BE2C (cell line): Measurements from ENCODE around the gene CD68.

Experiments used
- DNase-seq: peaks from one replicate; pipeline ENCODE4 v3.0.0-alpha.2; 2020
- H3K27me3 ChIP-seq: fragments of 250-450 bp; sonication (Bioruptor Pico); 2 replicates; pipeline ENCODE4 v1.5.1; 2020; ENCODE audit warnings: mild to moderate bottlenecking
- H3K36me3 ChIP-seq: fragments of 250-450 bp; sonication (Bioruptor Pico); 2 replicates; pipeline ENCODE4 v1.5.1; 2020; ENCODE audit warnings: mild to moderate bottlenecking
- H3K4me1 ChIP-seq: fragments of 250-450 bp; sonication (Bioruptor Pico); 2 replicates; pipeline ENCODE4 v1.5.1; 2020
- H3K4me3 ChIP-seq: 2 replicates; pipeline ENCODE4 v1.5.1; 2011; ENCODE audit warnings: low read depth, low read length
- H3K9me3 ChIP-seq: fragments of 250-450 bp; sonication (Bioruptor Pico); 2 replicates; pipeline ENCODE4 v1.5.1; 2020
- TF ChIP-seq, protein P1 (sequence below): IDR thresholded peaks from 2 replicates; pipeline ENCODE4 v1.5.1; 2012; ENCODE audit warnings: mild to moderate bottlenecking, low read depth, low read length

CD68 gene

DNA sequence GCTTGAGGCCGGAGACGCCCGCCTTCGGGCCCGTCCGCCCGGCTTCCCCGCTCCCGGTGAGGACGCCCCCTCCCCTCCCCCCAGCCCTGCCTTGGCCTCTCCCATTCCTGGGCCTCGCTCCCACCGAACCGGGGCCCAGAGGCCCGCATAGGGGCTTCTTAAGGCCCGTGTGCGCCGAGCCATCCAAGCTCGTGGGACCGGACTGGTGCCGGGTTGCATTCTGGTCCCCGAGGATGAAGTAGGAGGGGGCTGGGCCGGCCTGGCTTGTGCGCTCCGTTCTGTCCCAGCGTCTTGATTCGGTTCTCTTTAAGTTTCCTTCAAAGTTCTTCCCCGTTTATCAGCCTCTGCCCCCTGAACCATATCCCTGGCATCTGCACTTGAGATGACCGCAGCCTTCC lies 17.2 kb upstream of the CD68 start:
- DNase-seq: no peak
- H3K4me1 ChIP-seq: no peaks in the 10 kb centered on the region; the same call in 1 of the 2 replicates
- no peaks in the 10 kb centered on the region for H3K9me3 ChIP-seq
- H3K27me3 ChIP-seq: no peaks in the 10 kb centered on the region
- TF ChIP-seq, protein P1, sequence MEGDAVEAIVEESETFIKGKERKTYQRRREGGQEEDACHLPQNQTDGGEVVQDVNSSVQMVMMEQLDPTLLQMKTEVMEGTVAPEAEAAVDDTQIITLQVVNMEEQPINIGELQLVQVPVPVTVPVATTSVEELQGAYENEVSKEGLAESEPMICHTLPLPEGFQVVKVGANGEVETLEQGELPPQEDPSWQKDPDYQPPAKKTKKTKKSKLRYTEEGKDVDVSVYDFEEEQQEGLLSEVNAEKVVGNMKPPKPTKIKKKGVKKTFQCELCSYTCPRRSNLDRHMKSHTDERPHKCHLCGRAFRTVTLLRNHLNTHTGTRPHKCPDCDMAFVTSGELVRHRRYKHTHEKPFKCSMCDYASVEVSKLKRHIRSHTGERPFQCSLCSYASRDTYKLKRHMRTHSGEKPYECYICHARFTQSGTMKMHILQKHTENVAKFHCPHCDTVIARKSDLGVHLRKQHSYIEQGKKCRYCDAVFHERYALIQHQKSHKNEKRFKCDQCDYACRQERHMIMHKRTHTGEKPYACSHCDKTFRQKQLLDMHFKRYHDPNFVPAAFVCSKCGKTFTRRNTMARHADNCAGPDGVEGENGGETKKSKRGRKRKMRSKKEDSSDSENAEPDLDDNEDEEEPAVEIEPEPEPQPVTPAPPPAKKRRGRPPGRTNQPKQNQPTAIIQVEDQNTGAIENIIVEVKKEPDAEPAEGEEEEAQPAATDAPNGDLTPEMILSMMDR: no peak
- H3K36me3 ChIP-seq: peaks cover 11% of the 10 kb centered on the region
- peak overlapping the region; percentile 74 for H3K4me3 ChIP-seq

DNA sequence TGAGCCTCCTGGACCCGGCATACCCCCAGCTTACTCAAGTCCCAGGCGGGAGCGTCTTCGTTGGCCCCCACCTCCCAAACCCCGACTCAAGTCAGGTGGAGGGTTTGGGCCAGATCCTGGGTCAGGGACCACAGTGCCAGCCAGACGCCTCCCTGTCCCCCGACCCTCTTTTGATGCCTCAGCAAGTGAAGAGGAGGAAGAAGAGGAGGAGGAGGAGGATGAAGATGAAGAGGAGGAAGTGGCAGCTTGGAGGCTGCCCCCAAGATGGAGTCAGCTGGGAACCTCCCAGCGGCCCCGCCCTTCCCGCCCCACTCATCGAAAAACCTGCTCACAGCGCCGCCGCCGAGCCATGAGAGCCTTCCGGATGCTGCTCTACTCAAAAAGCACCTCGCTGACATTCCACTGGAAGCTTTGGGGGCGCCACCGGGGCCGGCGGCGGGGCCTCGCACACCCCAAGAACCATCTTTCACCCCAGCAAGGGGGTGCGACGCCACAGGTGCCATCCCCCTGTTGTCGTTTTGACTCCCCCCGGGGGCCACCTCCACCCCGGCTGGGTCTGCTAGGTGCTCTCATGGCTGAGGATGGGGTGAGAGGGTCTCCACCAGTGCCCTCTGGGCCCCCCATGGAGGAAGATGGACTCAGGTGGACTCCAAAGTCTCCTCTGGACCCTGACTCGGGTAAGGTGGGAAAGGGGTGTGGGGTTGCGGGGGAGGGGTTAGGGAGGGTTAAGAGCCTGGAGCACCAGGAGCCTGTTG lies 16.1 kb upstream of the CD68 start:
- Histone ChIP-seq H3K4me3 (no peak overlapping the region), H3K9me3 (no peaks in the 10 kb centered on the region), H3K4me1 (no peaks in the 10 kb centered on the region), H3K36me3 (peaks cover 11% of the 10 kb centered on the region), H3K27me3 (no peaks in the 10 kb centered on the region)
- TF ChIP-seq, protein P1: no peak
- DNase-seq: no peak

DNA sequence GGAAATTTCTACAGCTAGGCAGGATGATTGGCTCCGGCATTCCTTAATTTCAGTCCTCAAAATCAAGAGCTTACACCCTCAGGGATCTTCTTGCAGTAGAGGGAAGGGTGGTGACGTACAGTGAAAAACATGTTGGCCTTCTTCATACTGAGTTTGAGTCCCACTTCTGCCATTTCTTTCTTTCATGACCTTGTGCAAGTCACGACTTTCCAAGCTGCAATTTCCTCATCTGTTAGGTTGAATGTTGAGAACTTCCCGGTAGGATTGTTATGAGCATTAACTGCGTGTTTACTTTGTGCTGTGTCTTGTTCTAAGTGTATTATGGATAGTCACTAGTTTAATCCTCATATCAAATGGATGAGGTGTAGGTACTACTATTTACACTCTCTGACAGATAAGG lies 9.9 kb upstream of the CD68 start:
- Histone ChIP-seq H3K36me3 (peaks cover 21% of the 10 kb centered on the region), H3K4me3 (no peak overlapping the region), H3K9me3 (no peaks in the 10 kb centered on the region), H3K27me3 (no peaks in the 10 kb centered on the region), H3K4me1 (peaks cover under 1% of the 10 kb centered on the region; the same call in 1 of the 2 replicates)
- DNase-seq: no peak
- TF ChIP-seq, protein P1: no peak

DNA sequence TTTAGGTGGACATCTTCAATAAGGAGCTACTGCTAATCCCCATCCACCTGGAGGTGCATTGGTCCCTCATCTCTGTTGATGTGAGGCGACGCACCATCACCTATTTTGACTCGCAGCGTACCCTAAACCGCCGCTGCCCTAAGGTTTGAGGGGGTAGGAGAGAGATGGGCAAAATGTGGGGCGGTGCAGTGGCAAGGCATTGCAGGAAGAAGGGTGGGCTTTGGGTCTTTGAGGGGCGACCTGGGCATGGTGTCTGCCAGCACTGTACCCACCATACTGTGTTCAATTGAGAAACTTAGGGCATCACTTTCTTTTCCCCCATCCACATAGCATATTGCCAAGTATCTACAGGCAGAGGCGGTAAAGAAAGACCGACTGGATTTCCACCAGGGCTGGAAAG lies 9.1 kb upstream of the CD68 start:
- no peak for DNase-seq
- Histone ChIP-seq H3K27me3 (no peaks in the 10 kb centered on the region), H3K4me3 (no peak overlapping the region), H3K36me3 (peaks cover 27% of the 10 kb centered on the region), H3K9me3 (no peaks in the 10 kb centered on the region), H3K4me1 (peaks cover 6% of the 10 kb centered on the region; the same call in 1 of the 2 replicates)
- TF ChIP-seq, protein P1: no peak

DNA sequence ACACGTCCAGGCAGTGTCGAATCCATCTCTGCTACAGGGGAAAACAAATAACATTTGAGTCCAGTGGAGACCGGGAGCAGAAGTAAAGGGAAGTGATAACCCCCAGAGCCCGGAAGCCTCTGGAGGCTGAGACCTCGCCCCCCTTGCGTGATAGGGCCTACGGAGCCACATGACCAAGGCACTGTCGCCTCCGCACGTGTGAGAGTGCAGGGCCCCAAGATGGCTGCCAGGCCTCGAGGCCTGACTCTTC lies 7.2 kb upstream of the CD68 start:
- Histone ChIP-seq H3K27me3 (no peaks in the 10 kb centered on the region), H3K36me3 (peaks cover 44% of the 10 kb centered on the region), H3K9me3 (no peaks in the 10 kb centered on the region), H3K4me3 (peak overlapping the region; percentile 56), H3K4me1 (peaks cover 6% of the 10 kb centered on the region; the same call in 1 of the 2 replicates)
- TF ChIP-seq, protein P1: no peak
- DNase-seq: no peak

DNA sequence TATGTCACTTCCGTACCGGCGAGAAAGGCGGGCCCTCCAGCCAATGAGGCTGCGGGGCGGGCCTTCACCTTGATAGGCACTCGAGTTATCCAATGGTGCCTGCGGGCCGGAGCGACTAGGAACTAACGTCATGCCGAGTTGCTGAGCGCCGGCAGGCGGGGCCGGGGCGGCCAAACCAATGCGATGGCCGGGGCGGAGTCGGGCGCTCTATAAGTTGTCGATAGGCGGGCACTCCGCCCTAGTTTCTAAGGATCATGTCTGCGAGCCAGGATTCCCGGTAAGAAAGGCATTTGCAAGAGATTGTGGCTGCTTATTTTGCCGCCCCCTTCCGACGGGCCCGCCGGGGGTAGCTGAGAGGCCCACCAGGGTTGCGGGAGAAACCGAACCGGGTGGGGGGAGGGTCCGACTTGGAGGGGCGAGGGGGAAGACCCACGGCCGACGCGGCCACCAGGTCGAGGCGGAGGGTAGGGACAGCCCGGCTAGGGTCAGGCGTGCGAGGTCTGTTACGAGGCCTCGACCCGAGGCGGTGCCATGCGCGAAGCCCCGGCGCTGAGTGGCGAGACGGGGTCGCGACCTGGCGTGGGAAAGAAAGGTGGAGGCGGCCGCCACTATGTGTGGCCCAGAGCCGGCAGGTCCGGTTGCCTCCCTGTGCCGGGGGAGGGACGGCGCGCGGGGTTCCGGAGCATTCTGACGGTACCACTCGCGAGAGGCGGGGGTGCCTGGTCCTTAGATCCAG lies 6.7 kb upstream of the CD68 start:
- DNase-seq: peak; percentile 93
- Histone ChIP-seq H3K36me3 (peaks cover 48% of the 10 kb centered on the region), H3K4me3 (peak overlapping the region; percentile 86), H3K27me3 (no peaks in the 10 kb centered on the region), H3K4me1 (peaks cover 6% of the 10 kb centered on the region; the same call in 1 of the 2 replicates), H3K9me3 (no peaks in the 10 kb centered on the region)
- TF ChIP-seq, protein P1: no peak
